Islet of Langerhans (tissue), 1 donor: ENCODE measurements around the gene SLX4IP.

Experiments
- FAIRE-seq: peaks from one replicate; lab custom pipeline; 2011; peaks lifted over from hg19 to GRCh38; lab: Jason Lieb, UNC

SLX4IP gene

DNA sequence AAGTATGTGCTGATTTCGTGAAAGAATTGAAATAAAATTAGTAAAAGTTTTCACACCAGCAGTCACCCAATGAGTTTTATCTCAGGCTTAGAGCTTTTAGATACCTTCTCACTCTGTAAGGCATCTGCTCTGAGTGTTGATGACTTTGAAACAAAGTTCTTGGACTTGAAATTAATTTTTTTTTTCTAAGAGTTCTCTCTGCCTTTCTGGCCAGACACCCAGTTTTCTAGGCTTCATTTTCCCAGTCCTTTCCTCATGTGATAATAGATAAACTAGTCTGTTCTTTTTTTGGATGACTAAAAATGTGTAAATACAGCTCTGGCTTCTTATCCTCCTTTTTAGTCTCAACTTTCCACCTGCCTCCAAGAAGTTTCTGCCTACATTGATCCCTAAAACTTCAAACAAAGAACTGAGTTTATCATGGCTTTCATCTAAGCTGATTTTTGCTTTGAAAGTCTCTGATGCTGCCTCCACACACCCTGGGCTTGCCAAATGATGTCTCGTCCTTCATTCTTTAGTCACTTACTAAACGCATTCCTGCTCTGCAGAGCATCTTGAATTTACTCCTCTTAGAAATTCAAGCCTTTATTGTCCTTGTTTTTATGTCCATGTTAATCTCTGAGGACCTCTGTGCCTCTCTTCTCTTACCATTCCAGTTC is 32.7 kb downstream of the SLX4IP start:
- no peak for FAIRE-seq

DNA sequence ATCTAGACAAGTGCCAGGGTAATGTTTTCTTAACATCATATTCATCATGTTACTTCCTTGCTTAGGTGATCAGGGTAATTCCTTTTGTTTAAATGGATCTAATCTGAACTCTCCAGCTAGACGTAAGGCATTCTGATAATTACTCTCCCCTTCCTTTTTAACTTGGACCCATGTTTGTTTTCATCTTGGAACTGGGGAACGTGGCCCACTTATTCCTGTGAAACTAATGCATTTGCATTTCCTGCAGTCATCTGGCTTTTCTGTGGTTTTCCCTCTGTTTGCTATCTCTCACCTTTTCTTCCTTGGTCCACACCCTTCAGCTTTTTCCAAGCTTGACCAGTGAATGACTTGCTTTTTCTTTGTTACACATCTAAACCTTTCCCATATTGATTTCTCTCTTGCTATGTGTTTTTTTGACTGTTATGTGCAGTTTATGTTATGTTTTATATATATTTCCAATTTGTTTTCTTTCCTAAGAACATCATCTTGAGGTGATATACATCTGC is 33.3 kb downstream of the SLX4IP start:
- FAIRE-seq, result no peak

GRCh38 chr20:10469056-10469455 is 34.0 kb downstream of the SLX4IP start:
- FAIRE-seq, result no peak

GRCh38 chr20:10469599-10469998 is 34.5 kb downstream of the SLX4IP start:
- FAIRE-seq, result peak; percentile 84

GRCh38 chr20:10470276-10470675 is 35.2 kb downstream of the SLX4IP start:
- no peak for FAIRE-seq

DNA sequence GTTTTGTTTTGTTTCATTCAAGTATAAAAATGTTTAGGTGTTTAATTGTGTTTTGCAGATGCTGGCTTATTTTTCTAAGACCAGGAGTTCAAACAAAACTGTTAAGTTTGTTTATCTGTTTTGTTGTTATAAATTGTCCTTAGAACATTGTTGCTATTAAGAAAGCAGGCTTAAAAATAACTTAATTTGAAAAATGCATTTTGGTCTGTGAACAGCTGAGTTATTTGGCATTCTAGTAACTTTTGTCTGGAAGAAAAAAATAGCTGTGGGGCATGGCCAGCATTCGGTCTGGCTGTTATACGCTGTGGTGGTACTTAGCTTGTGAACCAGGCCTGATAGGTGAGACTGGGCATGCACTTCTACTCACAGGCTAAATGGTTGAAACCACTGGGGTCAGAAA is 37.8 kb downstream of the SLX4IP start:
- FAIRE-seq, result no peak

- no peak for FAIRE-seq
Measured at GRCh38 chr20:10474606-10475184, 39.6 kb downstream of the SLX4IP start.

DNA sequence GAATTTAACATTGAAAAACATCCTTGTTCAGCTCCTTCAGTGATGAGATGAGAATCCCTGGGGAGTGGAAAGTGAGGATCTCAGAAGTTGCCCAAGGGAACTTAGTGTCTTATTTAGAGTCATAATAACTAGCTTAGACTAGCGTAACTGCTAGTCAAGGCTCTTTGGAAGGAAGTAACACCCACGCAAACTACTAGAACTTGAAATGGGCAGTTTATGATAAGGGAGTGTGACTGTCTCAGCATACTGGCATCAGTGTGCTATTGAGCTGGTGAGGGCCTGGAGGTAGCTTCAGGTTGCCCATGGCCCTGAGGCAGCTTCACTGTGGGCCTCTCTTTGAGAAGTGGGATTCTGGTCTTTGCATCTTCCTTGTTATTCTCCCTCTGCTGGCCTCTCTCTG is 40.1 kb downstream of the SLX4IP start:
- FAIRE-seq, result no peak

DNA sequence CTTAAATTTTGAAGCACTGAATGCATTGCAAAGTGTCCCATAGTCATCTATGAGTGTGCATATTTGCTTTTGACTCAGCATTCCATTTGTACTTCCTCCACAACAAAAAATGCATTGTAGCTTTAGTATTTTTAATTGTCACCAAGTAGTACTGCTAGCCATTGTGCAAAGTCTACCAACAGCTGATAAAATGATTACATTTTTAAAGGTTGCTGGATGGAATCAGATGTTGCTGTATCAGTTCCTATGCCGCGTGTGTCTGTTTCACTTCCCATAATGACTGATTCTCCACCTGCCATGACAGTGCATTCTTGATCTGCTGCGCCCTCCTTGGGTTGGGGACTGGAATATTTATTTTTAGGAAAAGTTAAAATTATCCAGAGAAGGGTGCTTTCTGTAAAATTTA is 41.2 kb downstream of the SLX4IP start:
- FAIRE-seq, result no peak

GRCh38 chr20:10478205-10478604 is 43.1 kb downstream of the SLX4IP start:
- FAIRE-seq, result no peak

- FAIRE-seq, result no peak
Measured at GRCh38 chr20:10478930-10479329, 43.8 kb downstream of the SLX4IP start.

- FAIRE-seq, result no peak
Measured at GRCh38 chr20:10481676-10482075, 46.6 kb downstream of the SLX4IP start.

GRCh38 chr20:10483691-10484090 is 48.6 kb downstream of the SLX4IP start:
- peak; percentile 9 for FAIRE-seq

- peak; percentile 27 for FAIRE-seq
Measured at GRCh38 chr20:10487142-10488136, 52.3 kb downstream of the SLX4IP start.

- no peak for FAIRE-seq
Measured at GRCh38 chr20:10488534-10488933, 53.4 kb downstream of the SLX4IP start.

- no peak for FAIRE-seq
Measured at GRCh38 chr20:10489853-10490252, 54.7 kb downstream of the SLX4IP start.

DNA sequence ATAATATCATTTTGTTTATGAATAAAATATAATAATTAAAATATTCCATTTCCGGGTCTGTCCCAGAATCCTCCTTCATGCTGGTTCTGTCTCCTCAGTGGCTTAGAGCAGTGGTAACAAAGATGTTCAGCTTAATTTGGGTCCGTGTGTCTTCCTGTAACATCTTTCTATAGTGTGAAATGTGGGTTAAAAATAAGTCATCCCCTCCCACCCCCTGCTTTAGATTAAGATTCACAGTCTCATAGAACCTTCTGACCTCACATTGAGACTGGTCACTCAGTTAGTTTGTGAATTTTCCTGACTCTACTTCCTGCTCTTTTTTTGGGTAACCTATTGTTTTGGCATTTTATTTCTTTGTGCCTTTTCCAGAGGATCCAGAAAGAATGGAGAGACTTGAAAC is 55.2 kb downstream of the SLX4IP start:
- no peak for FAIRE-seq

- FAIRE-seq, result no peak
Measured at GRCh38 chr20:10490706-10491105, 55.6 kb downstream of the SLX4IP start.

- FAIRE-seq, result no peak
Measured at GRCh38 chr20:10492065-10492464, 57.0 kb downstream of the SLX4IP start.

DNA sequence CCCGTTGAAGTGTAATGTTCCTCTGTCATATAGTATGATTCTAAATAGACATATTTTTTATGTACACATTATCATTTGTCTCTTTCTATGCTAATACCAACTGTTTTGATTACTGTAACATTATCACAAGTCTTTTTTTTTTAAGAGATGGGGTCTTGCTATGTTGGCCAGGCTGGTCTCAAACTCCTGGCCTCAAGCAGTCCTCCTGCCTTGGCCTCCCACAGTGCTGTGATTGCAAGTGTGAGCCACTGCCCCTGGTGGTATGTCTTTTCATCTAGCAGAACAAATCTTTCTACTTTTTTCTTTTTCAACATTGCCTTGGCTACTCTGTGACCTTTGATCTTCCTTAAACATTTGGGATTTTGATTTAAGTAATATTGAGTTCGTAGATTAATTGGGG is 57.7 kb downstream of the SLX4IP start:
- FAIRE-seq, result no peak

- FAIRE-seq, result peak; percentile 24
Measured at GRCh38 chr20:10495173-10495572, 60.1 kb downstream of the SLX4IP start.

DNA sequence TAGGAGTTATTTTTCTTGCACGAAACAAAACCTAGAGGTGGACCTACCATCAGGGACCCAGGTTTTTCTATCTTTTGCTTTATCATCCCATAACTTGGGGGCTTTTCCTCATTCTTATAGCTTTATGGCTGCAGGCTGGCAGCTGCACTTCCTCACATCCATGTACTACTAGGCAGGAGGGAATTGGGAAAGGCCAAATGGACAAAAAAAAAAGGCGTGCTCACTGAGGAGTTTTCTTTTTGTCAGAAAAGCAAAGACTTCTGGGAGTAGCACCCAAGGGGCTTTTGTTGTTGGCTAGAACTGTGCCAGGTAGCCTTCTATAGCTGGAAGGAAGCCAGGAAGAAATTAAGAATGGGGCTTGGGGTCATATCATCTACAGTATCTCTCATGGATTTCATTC is 61.4 kb downstream of the SLX4IP start:
- FAIRE-seq, result no peak

DNA sequence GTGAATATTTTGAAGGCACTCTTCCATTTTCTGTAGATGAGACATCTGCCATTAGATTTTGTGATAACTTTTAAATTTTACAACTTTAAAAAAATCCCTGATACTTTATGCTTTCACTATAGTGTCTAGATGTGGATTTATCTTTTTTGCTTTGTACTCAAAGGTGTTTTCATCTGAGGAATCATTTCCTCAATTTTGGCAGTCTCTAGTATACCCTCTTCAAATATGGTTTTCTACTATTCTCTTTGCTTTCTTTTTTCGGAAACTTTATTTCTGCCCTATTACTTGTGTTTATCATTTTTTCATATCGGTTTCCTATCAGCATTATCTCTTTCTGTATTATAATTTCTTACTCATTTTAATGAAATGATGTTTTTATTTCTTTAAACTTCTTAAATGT is 62.2 kb downstream of the SLX4IP start:
- FAIRE-seq, result no peak
